Measurements from ENCODE around the gene ABHD18. TPM values are rescaled to one million over a fixed set of nuclear protein-coding genes. Genes with fewer than 3 reads are reported as not detected.
"Not testable (repeated sequence)": the region's sequence is repeated elsewhere in the genome, so short reads cannot be mapped to it uniquely, and the experiment has no call there.

ABHD18 gene
- total RNA-seq, 1 donor from 2014 or later = 23.9 TPM

- Mint-ChIP-seq H3K4me3 (ENCODE audit: low read depth) (no peak overlapping the region), H3K9me3 (peaks cover 20% of the 10 kb centered on the region), H3K4me1 (ENCODE audit: low read depth) (peaks cover 26% of the 10 kb centered on the region), H3K27ac (peak overlapping the region; percentile 54), H3K36me3 (ENCODE audit: low read depth) (peaks cover 70% of the 10 kb centered on the region), H3K27me3 (ENCODE audit: low read depth) (no peaks in the 10 kb centered on the region)
- no peak for DNase-seq (ENCODE audit: low spot score)
- intact Hi-C loops (cut with micrococcal nuclease) = no loop called here
Measured at GRCh38 chr4:127997534-127998388, 32.6 kb downstream of the ABHD18 start.

GRCh38 chr4:128006592-128006991, 41.4 kb downstream of the ABHD18 start:
- no peak overlapping the region for H3K4me3 Mint-ChIP-seq (ENCODE audit: low read depth)
- DNase-seq (ENCODE audit: low spot score) = no peak
- H3K27me3 Mint-ChIP-seq (ENCODE audit: low read depth) = no peaks in the 10 kb centered on the region
- H3K4me1 Mint-ChIP-seq (ENCODE audit: low read depth) = peaks cover 3% of the 10 kb centered on the region
- peaks cover 32% of the 10 kb centered on the region for H3K36me3 Mint-ChIP-seq (ENCODE audit: low read depth)
- H3K27ac Mint-ChIP-seq = no peak overlapping the region
- no peaks in the 10 kb centered on the region for H3K9me3 Mint-ChIP-seq
- intact Hi-C loops (cut with micrococcal nuclease) = no loop called here

DNA sequence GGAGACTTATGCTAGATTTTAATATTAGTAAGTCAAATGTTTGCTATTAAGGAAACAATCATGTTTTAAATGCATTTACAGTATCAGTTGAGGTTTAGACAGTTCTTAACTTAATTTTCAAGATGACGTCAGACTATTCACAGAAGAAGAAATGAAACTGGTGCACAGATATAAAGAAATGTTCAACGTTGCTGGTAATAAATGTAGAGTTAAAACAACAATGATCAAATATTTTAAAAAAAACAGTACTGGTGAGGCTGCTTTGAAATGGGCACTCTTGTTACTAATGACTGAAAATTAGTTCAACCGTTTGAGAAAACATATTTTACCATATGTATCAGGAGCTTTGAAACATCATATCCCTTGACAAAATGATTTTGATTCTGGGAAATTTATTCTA, 44.2 kb downstream of the ABHD18 start:
- H3K27ac Mint-ChIP-seq = no peak overlapping the region
- no peaks in the 10 kb centered on the region for H3K4me1 Mint-ChIP-seq (ENCODE audit: low read depth)
- intact Hi-C loops (cut with micrococcal nuclease) = no loop called here
- peaks cover 33% of the 10 kb centered on the region for H3K36me3 Mint-ChIP-seq (ENCODE audit: low read depth)
- no peak overlapping the region for H3K4me3 Mint-ChIP-seq (ENCODE audit: low read depth)
- H3K9me3 Mint-ChIP-seq = no peaks in the 10 kb centered on the region
- DNase-seq (ENCODE audit: low spot score) = no peak
- H3K27me3 Mint-ChIP-seq (ENCODE audit: low read depth) = no peaks in the 10 kb centered on the region

- H3K4me1 Mint-ChIP-seq (ENCODE audit: low read depth) = no peaks in the 10 kb centered on the region
- H3K4me3 Mint-ChIP-seq (ENCODE audit: low read depth) = no peak overlapping the region
- no peak overlapping the region for H3K27ac Mint-ChIP-seq
- H3K36me3 Mint-ChIP-seq (ENCODE audit: low read depth) = peaks cover 47% of the 10 kb centered on the region
- DNase-seq (ENCODE audit: low spot score) = no peak
- intact Hi-C loops (cut with micrococcal nuclease) = no loop called here
- H3K27me3 Mint-ChIP-seq (ENCODE audit: low read depth) = no peaks in the 10 kb centered on the region
- H3K9me3 Mint-ChIP-seq = no peaks in the 10 kb centered on the region
Measured at GRCh38 chr4:128025319-128025718, 60.1 kb downstream of the ABHD18 start.

DNA sequence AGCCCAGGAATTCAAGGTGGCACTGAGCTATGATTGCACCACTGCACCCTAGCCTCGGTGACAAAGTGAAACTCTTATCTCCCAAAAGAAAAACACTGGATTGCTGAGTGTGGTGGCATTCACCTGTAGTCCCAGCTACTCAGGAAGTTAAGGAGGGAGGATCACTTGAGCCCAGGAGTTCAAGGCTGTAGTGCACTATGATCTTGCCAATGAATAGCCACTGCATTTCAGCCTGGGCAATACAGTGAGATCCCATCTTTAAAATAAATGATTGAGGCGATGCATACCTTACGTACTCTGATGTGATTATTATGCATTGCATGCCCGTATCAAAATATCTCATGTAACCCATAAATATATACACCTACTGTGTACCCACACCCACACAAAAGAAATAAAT, 64.7 kb downstream of the ABHD18 start:
- Mint-ChIP-seq H3K4me3 (ENCODE audit: low read depth) (no peak overlapping the region), H3K36me3 (ENCODE audit: low read depth) (peaks cover 29% of the 10 kb centered on the region), H3K9me3 (no peaks in the 10 kb centered on the region), H3K27ac (no peak overlapping the region), H3K4me1 (ENCODE audit: low read depth) (no peaks in the 10 kb centered on the region), H3K27me3 (ENCODE audit: low read depth) (no peaks in the 10 kb centered on the region)
- DNase-seq (ENCODE audit: low spot score) = no peak
- intact Hi-C loops (cut with micrococcal nuclease) = no loop called here

- H3K9me3 Mint-ChIP-seq = no peaks in the 10 kb centered on the region
- H3K27me3 Mint-ChIP-seq (ENCODE audit: low read depth) = no peaks in the 10 kb centered on the region
- no peak overlapping the region for H3K27ac Mint-ChIP-seq
- no peak overlapping the region for H3K4me3 Mint-ChIP-seq (ENCODE audit: low read depth)
- no peaks in the 10 kb centered on the region for H3K4me1 Mint-ChIP-seq (ENCODE audit: low read depth)
- intact Hi-C loops (cut with micrococcal nuclease) = no loop called here
- H3K36me3 Mint-ChIP-seq (ENCODE audit: low read depth) = peaks cover 21% of the 10 kb centered on the region
- DNase-seq (ENCODE audit: low spot score) = no peak
Measured at GRCh38 chr4:128031756-128032384, 66.7 kb downstream of the ABHD18 start.

DNA sequence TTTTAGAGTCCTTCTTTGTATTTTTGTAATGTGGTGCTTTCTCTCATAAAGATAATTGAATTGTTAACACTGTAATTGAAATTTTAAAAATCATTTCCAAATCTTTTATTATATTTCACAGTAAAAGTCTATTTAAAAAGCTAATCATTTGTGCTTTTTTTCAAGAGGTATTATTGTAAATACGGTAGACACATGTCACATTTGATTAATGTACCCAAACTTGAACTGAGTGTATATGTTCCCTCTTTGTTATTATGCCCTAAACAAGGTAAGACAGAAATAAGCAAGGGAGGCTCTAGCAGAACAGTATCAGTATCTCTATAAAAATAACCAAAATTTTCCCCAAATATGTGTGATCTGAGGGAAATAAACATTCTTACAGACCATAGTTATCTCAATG, 74.4 kb downstream of the ABHD18 start:
- no peak for DNase-seq (ENCODE audit: low spot score)
- no peaks in the 10 kb centered on the region for H3K4me1 Mint-ChIP-seq (ENCODE audit: low read depth)
- H3K4me3 Mint-ChIP-seq (ENCODE audit: low read depth) = no peak overlapping the region
- no peaks in the 10 kb centered on the region for H3K9me3 Mint-ChIP-seq
- no peak overlapping the region for H3K27ac Mint-ChIP-seq
- intact Hi-C loops (cut with micrococcal nuclease) = no loop called here
- H3K27me3 Mint-ChIP-seq (ENCODE audit: low read depth) = no peaks in the 10 kb centered on the region
- no peaks in the 10 kb centered on the region for H3K36me3 Mint-ChIP-seq (ENCODE audit: low read depth)

GRCh38 chr4:128047019-128047418, 81.8 kb downstream of the ABHD18 start:
- H3K4me1 Mint-ChIP-seq (ENCODE audit: low read depth); H3K9me3 Mint-ChIP-seq; DNase-seq (ENCODE audit: low spot score); intact Hi-C loops (cut with micrococcal nuclease); H3K27ac Mint-ChIP-seq; H3K4me3 Mint-ChIP-seq (ENCODE audit: low read depth); H3K27me3 Mint-ChIP-seq (ENCODE audit: low read depth); H3K36me3 Mint-ChIP-seq (ENCODE audit: low read depth): not testable (repeated sequence)

- H3K36me3 Mint-ChIP-seq (ENCODE audit: low read depth); DNase-seq (ENCODE audit: low spot score); H3K27me3 Mint-ChIP-seq (ENCODE audit: low read depth); intact Hi-C loops (cut with micrococcal nuclease); H3K4me3 Mint-ChIP-seq (ENCODE audit: low read depth); H3K27ac Mint-ChIP-seq; H3K9me3 Mint-ChIP-seq; H3K4me1 Mint-ChIP-seq (ENCODE audit: low read depth): not testable (repeated sequence)
Measured at GRCh38 chr4:128047514-128047913, 82.3 kb downstream of the ABHD18 start.

GRCh38 chr4:128051229-128051628, 86.0 kb downstream of the ABHD18 start:
- intact Hi-C loops (cut with micrococcal nuclease) = loop anchor here (10.0 kb wide), 1 partner anchor 446 kb away; no protein-coding TSS in a partner anchor
- H3K4me3 Mint-ChIP-seq (ENCODE audit: low read depth); DNase-seq (ENCODE audit: low spot score); H3K9me3 Mint-ChIP-seq; H3K36me3 Mint-ChIP-seq (ENCODE audit: low read depth); H3K4me1 Mint-ChIP-seq (ENCODE audit: low read depth); H3K27ac Mint-ChIP-seq; H3K27me3 Mint-ChIP-seq (ENCODE audit: low read depth): not testable (repeated sequence)

DNA sequence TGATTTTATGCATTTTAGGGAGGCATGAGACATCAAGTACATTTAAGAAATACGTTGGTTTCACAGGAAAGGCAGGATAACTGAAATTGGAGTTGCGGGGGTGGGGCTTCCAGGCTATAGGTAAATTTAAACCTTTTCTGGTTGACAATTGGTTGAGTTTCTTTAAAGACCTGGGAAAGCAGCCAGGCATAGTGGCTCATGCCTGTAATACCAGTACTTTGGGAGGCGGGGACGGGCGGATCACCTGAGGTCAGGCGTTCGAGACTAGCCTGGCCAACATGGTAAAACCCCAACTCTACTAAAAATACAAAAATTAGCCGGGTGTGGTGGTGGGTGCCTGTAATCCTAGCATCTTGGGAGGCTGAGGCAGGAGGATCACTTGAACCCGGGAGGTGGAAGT, 89.7 kb downstream of the ABHD18 start:
- DNase-seq (ENCODE audit: low spot score); H3K27me3 Mint-ChIP-seq (ENCODE audit: low read depth); H3K36me3 Mint-ChIP-seq (ENCODE audit: low read depth); H3K27ac Mint-ChIP-seq; H3K4me3 Mint-ChIP-seq (ENCODE audit: low read depth); H3K4me1 Mint-ChIP-seq (ENCODE audit: low read depth); H3K9me3 Mint-ChIP-seq: not testable (repeated sequence)
- intact Hi-C loops (cut with micrococcal nuclease) = loop anchor here (10.0 kb wide), 1 partner anchor 450 kb away; no protein-coding TSS in a partner anchor

DNA sequence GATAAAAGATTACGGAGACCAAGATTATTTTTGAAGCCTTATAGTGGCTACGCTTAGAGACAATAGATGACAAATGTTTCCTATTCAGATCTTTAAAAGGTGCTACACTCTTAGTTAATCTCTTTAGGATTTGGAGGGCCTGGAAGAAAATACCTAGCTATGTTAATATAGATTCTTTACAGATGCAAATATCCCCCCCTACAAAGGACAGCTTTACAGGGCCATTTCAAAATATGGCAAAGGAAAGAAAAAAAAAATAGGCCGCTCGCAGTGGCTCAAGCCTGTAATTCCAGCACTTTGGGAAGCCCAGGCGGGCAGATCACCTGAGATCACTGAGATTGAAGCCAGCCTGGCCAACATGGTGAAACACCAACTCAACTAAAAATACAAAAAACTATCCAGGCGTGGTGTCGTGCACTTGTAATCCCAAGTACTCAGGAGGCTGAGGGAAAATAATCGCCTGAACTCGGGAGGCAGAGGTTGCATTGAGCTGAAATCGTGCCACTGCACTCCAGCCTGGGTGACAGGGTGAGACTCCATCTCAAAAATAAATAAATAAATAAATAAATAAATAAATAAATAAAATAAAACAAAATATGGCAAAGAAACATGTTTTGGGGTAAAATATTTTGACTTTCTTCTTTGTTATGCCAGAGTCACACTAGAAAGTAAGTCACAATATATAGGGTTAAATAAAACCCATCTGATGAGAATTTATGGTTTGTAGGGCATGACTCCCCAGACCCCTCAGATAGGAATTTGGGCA, 90.4 kb downstream of the ABHD18 start:
- H3K27ac Mint-ChIP-seq; H3K27me3 Mint-ChIP-seq (ENCODE audit: low read depth): not testable (repeated sequence)
- intact Hi-C loops (cut with micrococcal nuclease) = loop anchor here (10.0 kb wide), 1 partner anchor 451 kb away; no protein-coding TSS in a partner anchor

GRCh38 chr4:128056396-128056795, 91.2 kb downstream of the ABHD18 start:
- Mint-ChIP-seq H3K27ac (no peak overlapping the region), H3K4me1 (ENCODE audit: low read depth) (peaks cover 3% of the 10 kb centered on the region), H3K4me3 (ENCODE audit: low read depth) (no peak overlapping the region), H3K36me3 (ENCODE audit: low read depth) (no peaks in the 10 kb centered on the region), H3K27me3 (ENCODE audit: low read depth) (peaks cover 6% of the 10 kb centered on the region), H3K9me3 (no peaks in the 10 kb centered on the region)
- no peak for DNase-seq (ENCODE audit: low spot score)
- intact Hi-C loops (cut with micrococcal nuclease) = loop anchor here (10.0 kb wide), 1 partner anchor 452 kb away; no protein-coding TSS in a partner anchor

More for the DNA sequence above, 90.4 kb downstream of the ABHD18 start:
- not testable (repeated sequence) for H3K4me3 Mint-ChIP-seq (ENCODE audit: low read depth); H3K36me3 Mint-ChIP-seq (ENCODE audit: low read depth); DNase-seq (ENCODE audit: low spot score); H3K9me3 Mint-ChIP-seq; H3K4me1 Mint-ChIP-seq (ENCODE audit: low read depth)

Data from activated T-helper 2 cell treated with anti-CD3 and anti-CD28 coated beads, Interferon-gamma antibody, Interleukin-2, Interleukin-4, amounts not matched to agents 10 μg/mL and 5 μg/mL and 100 μg/mL, durations not matched to agents 14 hours and 24 hours and 36 hours (primary cell).